NCI-H345 treated with DMSO at 0.1 percent for 48 hours (cell line): ENCODE data around the gene C9orf43.
"Not testable (repeated sequence)": the region's sequence is repeated elsewhere in the genome, so short reads cannot be mapped to it uniquely, and the experiment has no call there.

Experiments
- DNase-seq: peaks from one replicate; lab custom pipeline; 2025; ENCODE audit not compliant: unreplicated experiment; lab: John Stamatoyannopoulos, UW

Gene C9orf43, protein sequence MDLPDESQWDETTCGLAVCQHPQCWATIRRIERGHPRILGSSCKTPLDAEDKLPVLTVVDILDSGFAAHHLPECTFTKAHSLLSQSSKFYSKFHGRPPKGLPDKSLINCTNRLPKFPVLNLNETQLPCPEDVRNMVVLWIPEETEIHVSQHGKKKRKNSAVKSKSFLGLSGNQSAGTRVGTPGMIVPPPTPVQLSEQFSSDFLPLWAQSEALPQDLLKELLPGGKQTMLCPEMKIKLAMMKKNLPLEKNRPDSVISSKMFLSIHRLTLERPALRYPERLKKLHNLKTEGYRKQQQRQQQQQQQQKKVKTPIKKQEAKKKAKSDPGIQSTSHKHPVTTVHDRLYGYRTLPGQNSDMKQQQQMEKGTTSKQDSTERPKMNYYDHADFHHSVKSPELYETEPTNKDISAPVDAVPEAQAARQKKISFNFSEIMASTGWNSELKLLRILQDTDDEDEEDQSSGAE

DNA sequence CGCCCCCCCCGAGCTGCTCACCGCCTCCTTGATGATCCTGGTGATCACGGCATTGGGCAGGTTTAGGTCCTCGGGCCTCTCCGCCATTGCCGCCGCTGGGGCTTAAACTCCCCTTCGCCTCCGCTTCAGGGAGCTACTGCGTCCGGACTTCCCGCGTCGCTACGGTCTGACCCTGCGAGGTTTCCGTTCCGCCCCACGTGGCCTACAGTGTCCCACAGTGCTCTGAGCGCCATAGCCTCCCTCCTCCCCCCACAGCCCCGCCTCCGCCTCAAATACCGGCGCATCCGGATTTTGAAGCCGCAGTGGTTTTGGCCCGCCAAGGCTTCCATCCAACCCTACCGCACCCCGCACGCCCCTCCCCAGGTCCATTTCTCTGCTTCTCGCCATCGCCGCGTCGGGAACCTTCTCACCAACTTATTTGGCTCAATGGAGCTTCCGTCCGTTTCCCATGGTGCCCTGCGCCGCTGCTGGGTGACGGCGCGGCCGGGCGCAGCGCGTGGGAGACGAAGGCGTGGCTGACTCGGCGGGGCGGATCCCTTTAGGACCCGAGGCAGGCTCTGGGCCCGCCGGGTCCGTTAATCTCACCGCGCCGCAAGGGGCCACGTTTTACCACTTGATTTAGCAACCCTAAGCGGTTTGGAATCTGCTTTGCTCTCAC, at the start of gene C9orf43, which contains the start of gene POLE3:
C9orf43 (plus strand) TSS at position 541 of the 658 bp plus-strand sequence. CDS start 2,747 bp downstream, outside the sequence.
POLE3 (minus strand) TSS at position 469 of the 658 bp plus-strand sequence; CDS start at position 87, 382 bp downstream.
- peak; percentile 85 for DNase-seq

- no peak for DNase-seq
Observed at GRCh38 chr9:113361304-113362018, 49.1 kb upstream of the C9orf43 start.

- no peak for DNase-seq
Observed at GRCh38 chr9:113363336-113363735, 47.2 kb upstream of the C9orf43 start.

DNA sequence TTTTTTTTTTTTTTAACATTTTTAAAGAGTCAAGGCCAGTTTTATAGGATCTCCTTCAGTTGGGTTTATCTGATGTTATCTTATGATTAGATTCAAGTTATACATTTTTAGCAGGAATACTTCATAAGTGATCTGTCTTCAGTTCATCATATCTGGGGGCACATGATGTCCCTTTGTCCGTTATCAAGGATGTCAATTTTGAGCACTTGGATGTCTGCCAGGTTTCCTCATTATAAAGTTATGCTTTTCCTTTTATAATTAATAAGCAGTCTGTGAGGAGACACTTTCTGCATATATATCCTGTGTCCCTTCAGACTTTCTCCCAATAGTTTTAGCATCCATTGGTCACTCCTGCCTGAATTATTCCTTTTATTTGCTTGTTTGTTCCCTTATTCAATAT, 45.6 kb upstream of the C9orf43 start:
- no peak for DNase-seq

- DNase-seq: not testable (repeated sequence)
Observed at GRCh38 chr9:113365652-113366051, 44.9 kb upstream of the C9orf43 start.

DNA sequence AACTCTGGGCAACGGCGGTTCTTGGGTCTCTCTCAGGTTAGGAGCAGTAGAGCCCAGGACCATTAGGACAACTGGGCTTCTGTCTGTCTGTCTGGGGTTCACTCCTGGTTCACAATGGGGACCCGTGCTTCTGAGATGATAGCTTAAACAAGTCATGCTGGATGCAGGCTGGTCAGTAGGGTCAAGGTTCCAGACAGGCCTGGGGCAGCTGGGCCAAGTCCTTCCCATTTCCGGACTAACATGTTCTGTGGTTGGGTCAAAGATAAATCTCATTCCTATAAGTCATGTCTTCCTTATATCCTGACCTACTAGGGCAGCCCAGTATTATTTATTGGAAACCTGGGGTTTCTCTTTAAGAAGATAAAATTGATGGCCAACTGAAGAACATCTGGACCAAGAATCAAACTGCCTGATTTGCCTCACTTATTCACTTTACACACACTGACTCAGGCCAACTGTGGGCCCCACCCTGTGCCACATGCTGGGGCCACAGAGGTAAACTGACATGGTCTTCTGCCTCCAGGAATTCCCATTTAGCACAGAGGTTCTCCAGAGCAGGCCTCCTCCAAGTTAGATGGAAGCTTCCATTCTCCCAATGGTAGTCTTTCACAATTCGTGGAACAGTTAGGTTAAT, 42.1 kb upstream of the C9orf43 start:
- no peak for DNase-seq

GRCh38 chr9:113368982-113369854, 41.3 kb upstream of the C9orf43 start:
- no peak for DNase-seq

GRCh38 chr9:113369855-113370140, 40.7 kb upstream of the C9orf43 start:
- DNase-seq: no peak

DNA sequence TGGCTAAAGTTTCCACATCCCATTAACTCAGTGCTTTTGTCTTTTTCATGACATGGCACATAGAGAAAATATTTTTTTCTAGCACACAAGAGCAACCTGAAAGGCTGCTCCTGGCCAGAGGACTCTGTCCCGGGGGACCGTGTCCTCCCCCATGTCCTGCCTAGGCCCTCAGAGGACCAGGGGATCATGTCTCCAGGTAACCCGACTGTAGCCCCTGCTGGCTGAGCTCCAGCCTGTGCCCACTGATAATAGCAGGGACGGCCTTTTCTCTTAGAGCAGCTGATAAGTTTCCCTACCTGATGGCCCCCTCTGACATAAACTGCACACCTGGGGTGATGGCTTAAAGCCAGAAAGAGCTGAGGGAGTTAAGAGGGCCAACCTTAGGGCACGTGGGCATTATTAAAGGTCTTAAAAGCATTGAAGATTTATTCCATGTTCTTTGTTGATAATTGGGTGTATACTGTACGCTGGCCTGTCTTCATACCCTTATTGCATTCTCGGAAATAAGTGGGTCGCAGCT, 39.7 kb upstream of the C9orf43 start:
- DNase-seq: peak; percentile 43

GRCh38 chr9:113372059-113372458, 38.5 kb upstream of the C9orf43 start:
- no peak for DNase-seq

DNA sequence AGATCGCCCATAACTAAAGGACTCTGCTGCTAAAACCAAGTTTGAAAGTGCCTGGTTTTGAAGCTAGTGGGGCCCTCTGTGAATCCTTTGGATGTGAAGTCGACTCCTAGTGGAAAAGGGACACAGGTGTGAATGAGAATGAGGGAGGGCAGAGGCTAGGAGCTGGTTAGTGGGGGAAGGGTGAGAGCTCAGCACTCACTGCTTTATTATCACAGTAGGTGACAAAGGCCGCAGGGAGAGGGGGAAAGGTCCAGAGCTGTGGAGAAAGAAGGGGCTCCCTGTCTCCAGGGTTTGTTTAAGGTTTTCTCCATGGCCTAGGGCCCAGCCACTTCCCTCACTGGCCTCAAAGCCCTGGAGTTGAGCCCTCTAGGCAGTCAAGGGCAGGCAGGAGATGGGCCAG, 37.3 kb upstream of the C9orf43 start:
- DNase-seq: no peak

- DNase-seq: no peak
Observed at GRCh38 chr9:113373676-113374392, 36.7 kb upstream of the C9orf43 start.

DNA sequence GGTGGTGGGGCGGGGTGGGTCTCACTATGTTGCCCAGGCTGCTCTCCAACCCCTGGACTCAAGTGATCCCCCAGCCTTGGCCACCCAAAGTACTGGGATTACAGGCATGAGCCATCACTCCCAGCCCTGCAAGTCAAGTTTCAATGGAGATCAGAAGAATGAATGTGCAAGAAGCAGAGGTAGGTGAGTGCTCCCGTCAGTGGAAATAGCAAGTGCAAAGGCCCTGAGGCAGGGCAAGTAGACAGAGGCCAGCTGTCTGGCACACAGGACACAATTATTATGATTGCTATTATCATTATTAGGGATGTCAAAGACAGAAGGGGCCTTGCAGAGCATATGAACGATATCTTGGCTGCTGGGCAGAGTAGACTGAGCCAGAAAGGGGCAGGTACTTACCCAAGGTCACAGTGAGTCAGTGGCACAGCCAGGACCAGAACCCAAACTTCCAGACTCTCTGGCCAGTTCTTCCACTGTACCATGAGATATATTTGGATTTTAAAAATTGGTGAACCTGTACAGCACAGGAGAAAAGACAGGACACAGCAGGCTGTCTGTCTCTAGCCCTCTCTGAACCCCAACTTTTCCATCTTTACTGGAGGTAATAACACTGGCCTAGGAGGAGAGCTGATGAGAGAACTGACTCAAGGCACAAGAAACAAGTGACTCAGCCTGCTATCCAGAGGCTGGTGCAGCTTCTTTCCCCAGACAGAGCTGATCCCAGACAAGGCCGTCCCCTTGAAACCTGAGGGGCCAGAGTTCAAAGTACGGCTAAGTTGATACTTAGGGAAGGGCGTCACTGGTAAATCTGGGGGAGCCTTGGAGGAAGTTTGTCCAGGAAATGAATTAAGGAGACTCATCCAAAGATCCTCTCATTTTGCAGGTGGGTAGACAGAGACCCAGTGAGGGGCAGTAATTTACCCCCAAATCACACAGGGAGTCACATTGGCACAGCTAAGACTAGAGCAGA, 35.2 kb upstream of the C9orf43 start:
- no peak for DNase-seq

DNA sequence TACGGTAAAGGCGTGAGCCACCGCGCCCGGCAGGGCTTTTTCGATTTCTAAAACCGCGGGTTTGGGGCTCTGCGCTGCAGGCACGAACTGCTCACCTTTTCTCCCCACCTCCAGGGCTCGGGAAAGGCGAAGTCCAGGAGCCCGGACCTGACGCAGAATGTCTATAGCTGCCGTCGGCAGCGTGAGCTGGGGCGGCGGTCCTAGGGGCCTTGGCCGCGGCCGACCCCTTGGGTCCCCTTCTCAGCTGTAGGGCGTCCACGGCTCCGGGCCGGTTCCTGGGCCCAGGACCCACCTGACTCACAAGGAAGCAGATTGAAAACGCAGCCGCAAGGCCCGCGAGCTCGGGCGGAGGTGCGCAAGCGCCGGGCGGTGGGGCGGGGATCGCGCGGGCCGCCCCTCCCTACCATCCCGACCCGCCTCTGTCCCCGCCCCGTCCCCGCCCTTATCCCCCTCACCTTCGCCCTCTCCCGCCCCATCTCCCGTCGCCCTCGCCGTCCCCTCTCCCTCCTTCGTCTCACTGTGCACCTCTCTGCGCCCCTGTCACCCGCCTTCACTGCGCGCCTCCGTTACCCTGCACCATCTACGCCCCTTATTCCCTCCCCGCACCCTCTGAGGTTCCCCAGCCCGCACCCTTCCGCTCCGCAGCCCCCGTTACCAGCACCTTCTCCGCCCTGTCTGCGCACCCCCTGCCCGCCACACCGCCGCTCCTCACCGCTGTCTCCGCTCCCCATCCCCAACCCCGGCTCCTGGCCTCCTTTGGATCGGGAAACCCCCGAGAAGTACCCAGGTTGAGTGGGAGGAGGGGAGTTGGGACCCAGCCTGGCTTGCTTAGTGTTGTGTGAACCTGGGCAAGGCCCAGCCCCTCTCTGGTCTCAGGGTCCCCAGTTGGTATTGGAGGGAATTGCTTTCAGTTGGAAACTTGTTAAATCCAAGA, 33.6 kb upstream of the C9orf43 start, which contains the start of gene HDHD3:
HDHD3 (minus strand) TSS at position 353 of the 934 bp plus-strand sequence. CDS start 2,632 bp downstream, outside the sequence.
- DNase-seq: peak; percentile 62

GRCh38 chr9:113379094-113379828, 31.3 kb upstream of the C9orf43 start:
- not testable (repeated sequence) for DNase-seq

GRCh38 chr9:113379829-113380210, 30.7 kb upstream of the C9orf43 start:
- DNase-seq: not testable (repeated sequence)
